ENCODE measurements around the gene NAV3.

Gene NAV3

GRCh38 chr12:78121969-78122610 lies 291.4 kb downstream of the NAV3 start:
- no peak for DNase-seq

GRCh38 chr12:78128211-78128610 lies 297.5 kb downstream of the NAV3 start:
- no peak for DNase-seq

- DNase-seq, result no peak
Observed at GRCh38 chr12:78143717-78144116, 313.0 kb downstream of the NAV3 start.

- no peak for DNase-seq
Observed at GRCh38 chr12:78145398-78145797, 314.7 kb downstream of the NAV3 start.

- DNase-seq, result no peak
Observed at GRCh38 chr12:78146365-78146772, 315.7 kb downstream of the NAV3 start.

DNA sequence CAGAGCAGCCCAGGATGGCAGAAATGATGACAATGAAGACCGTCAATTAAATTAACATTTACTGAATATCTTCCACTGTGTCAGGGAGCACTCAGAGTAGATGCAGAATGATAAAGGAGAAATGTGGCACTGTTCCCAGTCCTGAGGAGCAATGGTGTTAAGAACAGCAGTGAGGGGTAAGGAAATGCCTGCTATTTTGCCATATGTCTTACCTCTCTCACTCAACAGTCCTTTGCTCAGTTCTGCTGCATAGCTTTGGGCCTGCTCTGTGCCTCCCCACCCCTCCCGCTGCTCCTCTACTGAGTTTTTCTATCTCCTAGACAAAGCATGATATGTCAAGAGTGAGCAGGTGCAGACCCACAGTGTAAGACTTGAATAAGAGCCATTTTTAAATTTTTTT lies 318.8 kb downstream of the NAV3 start:
- peak; percentile 56 for DNase-seq

GRCh38 chr12:78155546-78155945 lies 324.9 kb downstream of the NAV3 start:
- no peak for DNase-seq

GRCh38 chr12:78156751-78157150 lies 326.1 kb downstream of the NAV3 start:
- no peak for DNase-seq

GRCh38 chr12:78157199-78157598 lies 326.5 kb downstream of the NAV3 start:
- DNase-seq, result no peak

- no peak for DNase-seq
Observed at GRCh38 chr12:78164154-78164553, 333.5 kb downstream of the NAV3 start.

- DNase-seq, result no peak
Observed at GRCh38 chr12:78167510-78167909, 336.8 kb downstream of the NAV3 start.

DNA sequence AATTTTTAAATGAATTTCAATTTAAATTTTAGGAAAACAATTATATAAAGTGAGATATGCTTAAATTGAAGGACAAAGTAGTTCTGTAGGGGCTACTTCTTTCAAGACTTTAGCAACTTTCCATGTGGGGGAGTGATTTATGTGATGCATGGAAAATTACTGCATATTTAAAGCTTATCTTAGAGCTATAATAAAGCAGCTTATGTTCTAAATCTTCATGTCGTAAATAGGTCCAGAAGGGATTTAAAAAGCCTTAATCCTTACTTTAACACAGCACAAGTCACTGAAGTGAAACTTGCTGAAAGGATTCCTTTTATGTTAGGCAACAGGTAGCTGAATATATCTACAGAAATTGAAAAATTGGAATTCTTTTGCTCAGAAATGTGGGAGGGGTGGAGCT lies 340.4 kb downstream of the NAV3 start:
- no peak for DNase-seq

DNA sequence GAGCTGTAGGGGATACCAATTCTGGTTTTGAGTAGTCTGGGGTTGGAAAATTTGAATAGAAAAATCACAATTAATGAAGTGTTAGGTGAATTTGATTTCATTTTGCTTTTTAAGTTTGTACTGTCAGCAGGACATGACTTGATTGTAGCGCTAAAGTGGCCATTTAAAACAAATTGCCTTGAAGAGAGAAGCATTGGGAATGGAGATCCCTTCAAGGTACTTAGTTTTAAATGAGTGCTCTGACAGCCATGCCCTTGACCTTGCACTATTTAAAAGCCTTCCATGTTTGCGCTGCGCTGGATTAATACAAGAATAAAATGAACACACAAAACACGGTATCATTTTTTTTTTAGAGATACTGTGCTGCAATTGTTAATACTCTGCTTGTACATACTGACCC lies 345.9 kb downstream of the NAV3 start:
- DNase-seq, result peak; percentile 69

DNA sequence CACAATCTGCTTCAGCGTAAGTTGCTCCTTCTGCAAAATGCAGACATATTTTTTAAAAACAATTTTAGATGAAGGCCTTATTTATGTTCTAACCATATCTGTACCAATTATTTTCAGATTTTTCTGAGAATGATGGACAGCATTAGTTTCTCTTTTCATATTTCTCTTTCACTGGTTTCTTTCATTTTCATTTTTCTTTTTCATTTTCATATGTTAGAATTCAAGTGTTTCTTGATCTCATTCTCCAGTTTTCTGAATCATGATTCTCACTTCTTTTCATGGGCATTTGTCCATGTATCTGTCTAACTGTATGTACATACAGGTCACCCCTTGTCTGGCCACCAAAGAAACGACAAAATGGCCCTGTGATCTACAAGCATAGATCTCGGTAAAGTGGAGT lies 346.6 kb downstream of the NAV3 start:
- no peak for DNase-seq

GRCh38 chr12:78179346-78179745 lies 348.7 kb downstream of the NAV3 start:
- DNase-seq, result no peak

- DNase-seq, result peak; percentile 35
Observed at GRCh38 chr12:78181544-78182162, 351.0 kb downstream of the NAV3 start.

DNA sequence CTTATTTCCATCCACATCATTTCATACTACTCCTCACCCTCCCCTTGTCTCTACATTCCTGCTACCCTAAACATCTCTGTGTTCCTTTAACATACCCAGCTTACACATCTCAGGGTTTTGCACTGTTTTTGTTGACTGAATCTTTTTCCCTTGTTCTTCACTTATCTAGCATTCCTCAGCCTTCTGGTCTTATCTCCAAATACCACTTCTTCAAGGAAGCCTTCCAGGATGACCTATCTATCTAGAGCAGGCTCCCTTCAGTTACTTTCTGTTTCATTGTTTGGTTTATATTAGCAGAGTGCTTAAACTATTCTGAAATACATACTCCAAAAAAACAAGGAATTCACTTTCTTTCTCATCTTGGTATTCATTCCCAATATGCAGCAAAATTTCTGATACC lies 353.1 kb downstream of the NAV3 start:
- DNase-seq, result no peak

- DNase-seq, result no peak
Observed at GRCh38 chr12:78185109-78185508, 354.4 kb downstream of the NAV3 start.

- no peak for DNase-seq
Observed at GRCh38 chr12:78185651-78186050, 355.0 kb downstream of the NAV3 start.

DNA sequence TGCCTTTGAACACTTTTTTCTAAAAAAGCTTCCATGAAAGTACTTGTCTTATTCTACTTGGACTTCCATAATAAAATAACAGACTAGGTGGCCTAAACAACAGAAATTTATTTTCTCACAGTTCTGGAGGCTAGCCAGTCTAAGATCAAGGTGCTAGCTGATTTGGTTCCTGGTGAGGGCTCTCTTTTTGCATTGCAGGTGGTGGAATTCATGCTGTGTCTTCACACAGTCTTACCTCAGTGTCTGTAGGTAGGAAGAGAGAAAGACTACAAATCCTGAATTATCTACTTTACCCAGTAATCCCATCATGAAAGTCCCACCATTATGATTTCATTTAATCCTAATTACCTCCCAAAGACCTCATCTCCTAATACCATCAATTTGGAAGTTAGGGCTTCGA lies 356.0 kb downstream of the NAV3 start:
- DNase-seq, result no peak

DNA sequence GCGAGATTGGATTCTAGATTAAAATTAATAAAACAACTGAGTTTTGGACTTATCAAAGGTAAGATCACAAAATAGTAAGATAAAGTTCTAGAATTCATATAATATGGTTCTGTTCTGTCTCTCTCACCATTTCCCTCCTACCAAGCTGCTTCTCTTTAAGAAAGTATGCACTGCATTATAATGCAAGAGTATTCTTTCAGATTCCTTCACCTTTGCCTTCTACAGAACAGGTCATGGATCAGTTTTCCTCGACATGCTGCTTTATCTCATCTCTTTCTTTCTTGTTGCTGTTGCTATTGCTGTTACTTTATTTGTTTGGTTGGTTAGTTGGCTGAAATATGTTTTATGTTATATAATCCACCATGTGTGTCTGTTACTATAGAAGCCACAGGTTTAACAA lies 357.0 kb downstream of the NAV3 start:
- DNase-seq, result no peak

GRCh38 chr12:78189656-78190055 lies 359.0 kb downstream of the NAV3 start:
- no peak for DNase-seq

GRCh38 chr12:78191611-78192010 lies 360.9 kb downstream of the NAV3 start:
- DNase-seq, result no peak

DNA sequence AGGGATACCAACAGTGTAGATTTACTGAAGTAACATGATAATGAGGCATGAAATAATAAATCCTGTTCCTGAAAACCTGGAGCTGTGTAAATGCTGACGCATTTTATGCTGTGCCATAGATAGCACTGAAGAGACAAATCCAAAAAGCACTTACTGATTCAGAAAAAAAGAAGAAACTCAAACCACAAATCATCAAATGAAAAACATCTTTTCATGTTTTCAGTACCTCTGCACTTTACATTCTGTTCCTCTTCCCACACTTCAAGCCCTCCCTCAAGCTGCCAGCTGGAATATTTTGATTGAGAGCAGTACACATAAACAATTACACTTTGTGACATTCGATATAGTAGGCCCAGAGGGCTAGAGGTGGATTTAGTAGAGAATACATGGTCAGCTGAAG lies 362.3 kb downstream of the NAV3 start:
- DNase-seq, result peak; percentile 68

DNA sequence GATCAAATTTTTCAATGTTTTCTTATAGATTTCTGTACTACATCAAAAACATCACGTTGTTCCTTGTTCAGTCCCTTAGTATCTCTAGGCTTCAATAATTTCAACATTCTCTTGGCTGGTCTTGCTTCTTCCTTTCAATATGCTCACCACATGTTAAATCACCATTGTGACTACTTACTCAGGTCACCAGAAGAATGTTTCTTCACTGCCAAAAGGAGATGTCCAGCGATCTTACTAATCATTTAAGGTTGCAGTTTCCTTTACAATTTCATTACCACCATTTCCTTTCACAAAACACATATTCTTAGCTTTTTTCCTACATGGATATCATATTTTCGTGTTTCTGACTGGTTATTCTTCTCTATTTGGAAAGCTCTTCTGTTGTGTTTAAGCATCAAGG lies 363.8 kb downstream of the NAV3 start:
- DNase-seq, result no peak

All from NCI-H187 treated with DMSO at 0.1 percent for 48 hours (cell line).